Upper lobe of left lung (tissue), 6 donors: Measurements from ENCODE around the gene ARID1B. TPM values are rescaled to one million over a fixed set of nuclear protein-coding genes. Genes with fewer than 3 reads are reported as not detected.

ENCODE experiments used
- ATAC-seq, 2 donors: fragments of 200-7000 bp; cut with Tn5 transposase; one replicate each; pipeline ENCODE4 v1.9.1; 2022; ENCODE audit warnings: mild to moderate bottlenecking in 2 of 2, moderate library complexity in 2 of 2; ENCODE audit not compliant: low FRiP score in 2 of 2
- DNase-seq, 2 donors: peaks; one replicate each; pipeline ENCODE4 v3.0.0-alpha.2; 2019 to 2020
- H3K27ac ChIP-seq, 4 donors: fragments of 200-600 bp; sonication (generic); one replicate each; pipeline ENCODE4 v1.5.1; 2016 to 2019
- H3K27me3 ChIP-seq, 4 donors: fragments of 200-600 bp; sonication (generic); one replicate each; pipeline ENCODE4 v1.5.1; 2017 to 2019
- H3K36me3 ChIP-seq, 4 donors: fragments of 200-600 bp; sonication (generic); one replicate each; pipeline ENCODE4 v1.5.1; 2016 to 2019
- H3K4me1 ChIP-seq, 4 donors: fragments of 200-600 bp; sonication (generic); one replicate each; pipeline ENCODE4 v1.5.1; 2018 to 2019
- H3K4me3 ChIP-seq, 4 donors: fragments of 200-600 bp; sonication (generic); one replicate each; pipeline ENCODE4 v1.5.1; 2017 to 2019; ENCODE audit warnings: mild to moderate bottlenecking in 2 of 4, moderate library complexity in 1 of 4
- H3K9me3 ChIP-seq, 4 donors: fragments of 200-600 bp; sonication (generic); one replicate each; pipeline ENCODE4 v1.5.1; 2018 to 2019
- EP300 ChIP-seq, 4 donors: sonication (generic); formaldehyde crosslinking; IDR thresholded peaks; one replicate each; pipeline ENCODE4 v1.5.1; 2017; ENCODE audit warnings: antibody characterized with exemption in 4 of 4, control low read depth in 2 of 4
- POLR2A ChIP-seq, 4 donors: fragments of 450-650 bp; IDR thresholded peaks; one replicate each; pipeline ENCODE4 v1.5.1; 2016 to 2017; ENCODE audit warnings: antibody characterized with exemption in 4 of 4, mild to moderate bottlenecking in 2 of 4
- POLR2AphosphoS5 ChIP-seq, 2 donors: sonication (generic); formaldehyde crosslinking; IDR thresholded peaks; one replicate each; pipeline ENCODE4 v1.5.1; 2017; ENCODE audit warnings: antibody characterized with exemption in 2 of 2
- WGBS, 2 donors: methylation state at CpG; one replicate each; pipeline ENCODE4 v1.1.5; 2017 to 2018; 5-methylcytosine and 5-hydroxymethylcytosine counted together
- total RNA-seq, 6 donors: library from RNA; depleted of rRNA in 4 of 6; stranded (reverse); fragments of >200 nt in 4 of 6; gene quantifications; one replicate each; pipeline versions ENCODE4 v1.1.0 to v1.2.1, GENCODE V29; 2016 to 2021
- TF ChIP-seq, protein P1 (sequence below), 6 experiments: fragments of 450-650 bp in 4 of 6; fragments of 200-600 bp in 2 of 6; sonication (generic) in 2 of 6; IDR thresholded peaks; one replicate each; pipeline ENCODE4 v1.5.1; 2016 to 2019; ENCODE audit warnings: antibody characterized with exemption in 6 of 6
- donor health status: DM: no; HTN: no; CAD: no; lungs with moderate emphysema.
- donor health status: DM: no; HTN: yes; CAD: no; lungs with severe emphysema.

Gene ARID1B
- total RNA-seq, 6 donors from 2014 or later: 66.4 to 168 (median 109) TPM

DNA sequence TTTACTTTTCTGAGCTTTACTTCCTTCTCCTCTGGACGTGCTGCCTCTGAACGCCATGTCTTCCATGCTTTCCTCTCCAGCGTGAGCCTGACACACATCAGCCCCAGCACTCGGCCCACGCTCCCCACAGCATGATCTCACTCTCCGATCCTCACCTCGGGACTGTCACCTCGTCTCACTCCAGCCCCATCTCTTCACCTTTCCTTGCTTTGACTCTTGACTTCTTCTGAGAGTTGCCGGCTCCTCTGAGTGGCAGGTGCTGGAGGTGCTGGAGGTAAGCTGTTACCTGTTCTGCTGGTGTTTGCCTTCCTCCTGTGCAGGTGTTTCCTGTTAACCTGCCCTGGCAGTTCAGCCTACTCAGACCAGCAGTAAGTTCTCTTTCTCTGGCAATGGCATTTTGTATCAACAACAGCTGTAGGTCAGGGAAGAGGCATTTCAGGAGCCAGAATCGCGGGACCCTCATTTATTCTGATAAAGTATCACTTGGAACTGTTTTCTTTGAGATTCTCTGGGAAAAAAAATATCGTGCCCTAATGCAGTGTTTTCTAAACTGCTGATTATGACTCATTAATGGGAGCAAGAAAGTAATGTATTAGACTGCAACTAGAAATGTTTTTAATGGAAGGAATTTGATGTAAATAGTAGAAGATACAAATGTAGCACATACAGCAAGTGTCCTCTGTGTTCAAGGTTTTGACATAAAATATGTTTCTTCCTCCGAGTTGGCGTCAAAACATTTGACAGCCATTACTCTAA lies 106.5 kb downstream of the ARID1B start:
- DNase-seq: peak in 1 of 2 donors; percentile 73
- peak; percentile 41 to 73 for ATAC-seq
- 36 to 52% methylated on average over 14 of the region's 14 CpGs for WGBS, 2 donors

DNA sequence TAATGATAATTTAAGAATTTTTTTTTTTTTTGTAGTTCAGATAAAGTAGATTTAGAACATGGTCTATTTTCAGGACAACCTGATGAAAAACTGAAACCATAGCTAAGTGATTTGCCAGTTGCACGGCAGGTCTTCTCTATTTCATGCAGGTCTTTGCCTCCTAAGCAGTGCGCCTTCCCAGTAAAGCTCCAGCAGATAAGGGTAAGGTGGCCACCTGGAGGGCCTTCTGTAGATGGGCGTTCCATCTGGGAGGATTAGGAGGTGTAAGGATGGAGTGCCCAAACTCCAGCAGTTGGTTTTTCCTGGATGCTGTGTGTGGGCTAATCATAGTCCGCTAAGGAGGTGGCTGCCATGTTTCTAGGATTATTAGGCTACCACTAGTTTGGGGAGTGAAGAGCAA lies 107.1 kb downstream of the ARID1B start:
- peaks cover 36 to 53% (median 44%) of the 10 kb centered on the region in 4 donors for H3K4me1 ChIP-seq
- no peak for DNase-seq
- no peak for TF ChIP-seq EP300 (IDR thresholded peaks at IDR 0.05)
- TF ChIP-seq, protein P1, sequence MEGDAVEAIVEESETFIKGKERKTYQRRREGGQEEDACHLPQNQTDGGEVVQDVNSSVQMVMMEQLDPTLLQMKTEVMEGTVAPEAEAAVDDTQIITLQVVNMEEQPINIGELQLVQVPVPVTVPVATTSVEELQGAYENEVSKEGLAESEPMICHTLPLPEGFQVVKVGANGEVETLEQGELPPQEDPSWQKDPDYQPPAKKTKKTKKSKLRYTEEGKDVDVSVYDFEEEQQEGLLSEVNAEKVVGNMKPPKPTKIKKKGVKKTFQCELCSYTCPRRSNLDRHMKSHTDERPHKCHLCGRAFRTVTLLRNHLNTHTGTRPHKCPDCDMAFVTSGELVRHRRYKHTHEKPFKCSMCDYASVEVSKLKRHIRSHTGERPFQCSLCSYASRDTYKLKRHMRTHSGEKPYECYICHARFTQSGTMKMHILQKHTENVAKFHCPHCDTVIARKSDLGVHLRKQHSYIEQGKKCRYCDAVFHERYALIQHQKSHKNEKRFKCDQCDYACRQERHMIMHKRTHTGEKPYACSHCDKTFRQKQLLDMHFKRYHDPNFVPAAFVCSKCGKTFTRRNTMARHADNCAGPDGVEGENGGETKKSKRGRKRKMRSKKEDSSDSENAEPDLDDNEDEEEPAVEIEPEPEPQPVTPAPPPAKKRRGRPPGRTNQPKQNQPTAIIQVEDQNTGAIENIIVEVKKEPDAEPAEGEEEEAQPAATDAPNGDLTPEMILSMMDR (IDR thresholded peaks at IDR 0.05): no peak
- TF ChIP-seq POLR2AphosphoS5 (IDR thresholded peaks at IDR 0.05): no peak
- no peak for TF ChIP-seq POLR2A (IDR thresholded peaks at IDR 0.05)
- 77 to 91% methylated on average over 4 of the region's 4 CpGs for WGBS, 2 donors
- no peak for ATAC-seq
- H3K27ac ChIP-seq: peak overlapping the region in 1 of 4 donors; percentile 61
- no peak overlapping the region for H3K4me3 ChIP-seq
- no peaks in the 10 kb centered on the region for H3K27me3 ChIP-seq
- no peaks in the 10 kb centered on the region for H3K9me3 ChIP-seq
- no peaks in the 10 kb centered on the region for H3K36me3 ChIP-seq

More for the DNA sequence above, 106.5 kb downstream of the ARID1B start:
- no peaks in the 10 kb centered on the region for H3K9me3 ChIP-seq
- no peak for TF ChIP-seq EP300 (IDR thresholded peaks at IDR 0.05)
- TF ChIP-seq, protein P1 (IDR thresholded peaks at IDR 0.05): no peak
- TF ChIP-seq POLR2AphosphoS5 (IDR thresholded peaks at IDR 0.05): no peak
- TF ChIP-seq POLR2A (IDR thresholded peaks at IDR 0.05): no peak
- H3K27me3 ChIP-seq: no peaks in the 10 kb centered on the region
- H3K4me3 ChIP-seq: peak overlapping the region in 1 of 4 donors; percentile 4
- H3K27ac ChIP-seq: peak overlapping the region; percentile 38 to 61 (median 50)
- no peaks in the 10 kb centered on the region for H3K36me3 ChIP-seq
- H3K4me1 ChIP-seq: peaks cover 36 to 56% (median 49%) of the 10 kb centered on the region in 4 donors

DNA sequence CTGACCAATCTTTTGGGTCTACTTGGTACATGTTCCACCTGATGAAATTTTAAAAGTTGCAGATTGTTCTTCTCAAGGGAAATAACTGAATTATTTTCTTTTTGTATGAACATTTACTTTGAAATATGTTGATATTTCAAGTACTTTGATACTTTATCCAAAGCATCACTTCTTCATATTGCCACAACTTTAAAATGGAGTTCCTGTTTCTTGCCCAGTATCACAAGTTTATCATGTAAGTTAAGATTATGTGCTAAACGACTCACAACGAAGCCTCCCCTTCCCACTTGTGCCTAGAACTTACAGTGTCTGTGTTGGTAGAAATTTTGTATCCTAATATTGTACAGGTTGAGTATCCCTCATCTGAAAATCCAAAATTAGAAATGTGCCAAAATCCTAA lies 108.4 kb downstream of the ARID1B start:
- ATAC-seq (no peak), DNase-seq (no peak)
- Histone ChIP-seq H3K27ac (peak overlapping the region in 1 of 4 donors; percentile 40), H3K27me3 (no peaks in the 10 kb centered on the region), H3K9me3 (no peaks in the 10 kb centered on the region), H3K4me3 (no peak overlapping the region), H3K36me3 (no peaks in the 10 kb centered on the region), H3K4me1 (peaks cover 29 to 57% (median 37%) of the 10 kb centered on the region in 4 donors)
- TF ChIP-seq, protein P1 (IDR thresholded peaks at IDR 0.05): no peak
- no peak for TF ChIP-seq EP300 (IDR thresholded peaks at IDR 0.05)
- 71 to 82% methylated on average over 2 of the region's 2 CpGs for WGBS, 2 donors

DNA sequence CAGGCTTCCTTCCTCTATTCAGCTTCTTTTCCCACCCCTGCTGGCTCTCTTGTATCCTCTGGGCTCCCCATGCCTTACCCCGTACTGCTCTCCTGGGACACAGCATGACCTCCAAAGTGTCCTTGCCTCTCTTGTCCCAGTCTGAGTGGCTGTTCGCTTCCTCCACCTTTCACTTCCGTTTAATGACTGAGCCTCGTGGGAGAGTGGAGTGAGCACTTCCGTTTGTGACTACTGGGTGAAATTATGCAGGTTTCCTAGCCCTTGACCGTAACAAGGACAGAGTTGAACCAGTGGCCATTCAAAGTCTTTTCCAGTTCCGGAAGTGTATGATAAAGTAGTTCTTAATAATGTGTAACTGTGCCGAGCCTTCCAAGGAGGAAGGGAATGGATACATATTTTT lies 109.2 kb downstream of the ARID1B start:
- DNase-seq (peak in 1 of 2 donors; percentile 58), ATAC-seq (peak; percentile 45 to 74)
- peak overlapping the region in 3 of 4 donors; percentile 6 to 40 (median 31) for H3K27ac ChIP-seq
- no peak overlapping the region for H3K4me3 ChIP-seq
- no peaks in the 10 kb centered on the region for H3K27me3 ChIP-seq
- no peaks in the 10 kb centered on the region for H3K36me3 ChIP-seq
- peak in 1 of 2 donors; percentile 49 for TF ChIP-seq POLR2AphosphoS5 (IDR thresholded peaks at IDR 0.05)
- TF ChIP-seq, protein P1 (IDR thresholded peaks at IDR 0.05): no peak
- whole genome bisulfite sequencing, 2 donors: 29 to 41% methylated on average over 8 of the region's 8 CpGs
- H3K9me3 ChIP-seq: no peaks in the 10 kb centered on the region
- peaks cover 27 to 57% (median 37%) of the 10 kb centered on the region in 4 donors for H3K4me1 ChIP-seq
